Measurements from ENCODE around the gene PADI4. TPM values are rescaled to one million over a fixed set of nuclear protein-coding genes. Genes with fewer than 3 reads are reported as not detected.

Gene PADI4
- total RNA-seq, 1 donor from 2014 or later, result 0.29 TPM

DNA sequence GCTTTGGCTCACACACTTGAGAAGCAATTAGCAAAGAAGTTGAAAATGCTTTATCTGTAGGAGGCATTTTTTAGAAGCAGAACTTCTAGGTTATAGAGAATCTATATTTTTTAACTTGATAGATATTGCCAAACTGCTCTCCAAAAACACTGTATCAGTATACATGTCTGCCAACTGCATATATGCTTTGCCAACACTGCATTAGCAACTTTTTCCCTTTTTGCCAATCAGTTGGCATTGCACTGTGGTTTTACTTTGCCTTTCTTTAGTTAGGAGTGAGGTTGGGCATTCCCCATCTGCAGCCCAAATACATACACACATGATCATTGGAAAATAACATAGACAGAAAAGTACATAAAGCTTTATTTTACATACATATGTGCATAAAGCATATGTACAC, 44.1 kb upstream of the PADI4 start:
- ATAC-seq (ENCODE audit: low read depth), result no peak
- Mint-ChIP-seq H3K9me3 (peaks cover 6% of the 10 kb centered on the region), H3K4me1 (no peaks in the 10 kb centered on the region), H3K27ac (no peak overlapping the region), H3K36me3 (ENCODE audit: low read depth) (no peaks in the 10 kb centered on the region), H3K4me3 (no peak overlapping the region), H3K27me3 (peaks cover 7% of the 10 kb centered on the region)
- intact Hi-C loops (cut with micrococcal nuclease), result no loop called here
- no peak for DNase-seq
- POLR2A ChIA-PET, result no interaction called here
- TF ChIP-seq, protein P1, sequence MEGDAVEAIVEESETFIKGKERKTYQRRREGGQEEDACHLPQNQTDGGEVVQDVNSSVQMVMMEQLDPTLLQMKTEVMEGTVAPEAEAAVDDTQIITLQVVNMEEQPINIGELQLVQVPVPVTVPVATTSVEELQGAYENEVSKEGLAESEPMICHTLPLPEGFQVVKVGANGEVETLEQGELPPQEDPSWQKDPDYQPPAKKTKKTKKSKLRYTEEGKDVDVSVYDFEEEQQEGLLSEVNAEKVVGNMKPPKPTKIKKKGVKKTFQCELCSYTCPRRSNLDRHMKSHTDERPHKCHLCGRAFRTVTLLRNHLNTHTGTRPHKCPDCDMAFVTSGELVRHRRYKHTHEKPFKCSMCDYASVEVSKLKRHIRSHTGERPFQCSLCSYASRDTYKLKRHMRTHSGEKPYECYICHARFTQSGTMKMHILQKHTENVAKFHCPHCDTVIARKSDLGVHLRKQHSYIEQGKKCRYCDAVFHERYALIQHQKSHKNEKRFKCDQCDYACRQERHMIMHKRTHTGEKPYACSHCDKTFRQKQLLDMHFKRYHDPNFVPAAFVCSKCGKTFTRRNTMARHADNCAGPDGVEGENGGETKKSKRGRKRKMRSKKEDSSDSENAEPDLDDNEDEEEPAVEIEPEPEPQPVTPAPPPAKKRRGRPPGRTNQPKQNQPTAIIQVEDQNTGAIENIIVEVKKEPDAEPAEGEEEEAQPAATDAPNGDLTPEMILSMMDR (IDR thresholded peaks at IDR 0.05), result no peak
- CTCF ChIA-PET, result no interaction called here

DNA sequence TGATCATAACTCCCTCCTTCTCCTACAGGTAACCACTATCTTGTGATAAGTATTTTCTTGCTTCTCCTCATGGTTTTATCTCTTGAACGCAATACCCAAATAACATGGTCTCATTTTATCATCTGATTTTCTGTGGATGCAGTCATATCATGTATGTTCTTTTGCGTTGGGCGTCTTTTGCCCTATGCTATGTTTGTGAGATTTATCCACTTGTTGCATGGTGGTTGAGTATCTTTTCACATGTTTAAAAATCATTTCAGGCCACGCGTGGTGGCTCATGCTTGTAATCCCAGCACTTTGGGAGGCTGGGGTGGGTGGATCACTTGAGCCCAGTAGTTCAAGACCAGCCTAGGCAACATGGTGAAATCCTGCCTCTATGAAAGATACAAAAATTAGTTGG, 43.5 kb upstream of the PADI4 start:
- H3K4me3 Mint-ChIP-seq, result no peak overlapping the region
- H3K27me3 Mint-ChIP-seq, result peaks cover 4% of the 10 kb centered on the region
- POLR2A ChIA-PET, result no interaction called here
- no peak for ATAC-seq (ENCODE audit: low read depth)
- H3K9me3 Mint-ChIP-seq, result peaks cover 6% of the 10 kb centered on the region
- no peaks in the 10 kb centered on the region for H3K4me1 Mint-ChIP-seq
- no peak for DNase-seq
- H3K27ac Mint-ChIP-seq, result no peak overlapping the region
- TF ChIP-seq, protein P1 (IDR thresholded peaks at IDR 0.05), result no peak
- CTCF ChIA-PET, result no interaction called here
- no peaks in the 10 kb centered on the region for H3K36me3 Mint-ChIP-seq (ENCODE audit: low read depth)
- intact Hi-C loops (cut with micrococcal nuclease), result no loop called here

DNA sequence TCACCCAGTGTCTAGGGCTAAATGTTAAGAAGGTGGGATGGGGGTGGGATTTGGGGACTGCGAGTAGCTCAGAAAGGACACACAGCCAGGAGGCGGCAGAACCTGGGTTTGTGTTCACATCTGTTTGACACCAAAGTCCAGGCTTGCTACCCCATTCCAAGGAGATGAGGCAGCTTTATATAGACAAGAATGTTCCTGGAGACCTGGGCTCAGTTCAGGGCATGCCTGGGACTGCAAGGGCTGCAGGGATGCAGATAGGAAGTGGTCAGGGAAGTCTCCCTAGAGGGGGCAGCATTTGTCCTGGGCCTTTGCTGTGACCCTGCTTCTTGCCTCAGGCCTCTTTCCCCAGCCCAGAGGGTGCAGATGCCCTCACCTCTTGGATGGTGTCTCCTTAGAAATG, 42.8 kb upstream of the PADI4 start:
- H3K4me3 Mint-ChIP-seq, result no peak overlapping the region
- no peak overlapping the region for H3K27ac Mint-ChIP-seq
- H3K36me3 Mint-ChIP-seq (ENCODE audit: low read depth), result no peaks in the 10 kb centered on the region
- CTCF ChIA-PET, result interaction anchor here (0.6 kb wide), 1 partner anchor 393 kb away, joined by 4 read pairs; no protein-coding TSS in a partner anchor
- TF ChIP-seq, protein P1 (IDR thresholded peaks at IDR 0.05), result no peak
- POLR2A ChIA-PET, result no interaction called here
- intact Hi-C loops (cut with micrococcal nuclease), result no loop called here
- peaks cover 4% of the 10 kb centered on the region for H3K27me3 Mint-ChIP-seq
- no peak for ATAC-seq (ENCODE audit: low read depth)
- no peaks in the 10 kb centered on the region for H3K4me1 Mint-ChIP-seq
- peaks cover 6% of the 10 kb centered on the region for H3K9me3 Mint-ChIP-seq
- DNase-seq, result no peak

DNA sequence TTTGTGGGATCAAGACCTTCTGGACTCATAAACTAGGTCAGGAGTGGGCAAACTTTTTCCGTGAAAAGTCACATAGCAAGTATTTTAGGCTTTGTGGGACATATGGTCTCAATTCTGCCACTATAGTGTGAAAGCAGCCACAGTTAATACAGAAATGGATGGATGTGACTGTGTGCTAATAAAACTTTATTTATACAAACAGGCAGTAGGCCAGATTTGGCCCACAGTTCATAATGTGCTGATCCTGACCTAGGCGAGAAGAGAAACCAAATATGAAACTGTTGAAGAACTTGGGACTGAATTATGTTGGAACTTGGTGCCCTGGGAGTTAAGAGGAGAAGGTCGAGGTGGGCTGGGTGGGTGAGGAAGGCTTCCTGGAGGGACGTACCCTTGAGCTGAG, 42.0 kb upstream of the PADI4 start:
- no peak for DNase-seq
- ATAC-seq (ENCODE audit: low read depth), result no peak
- POLR2A ChIA-PET, result no interaction called here
- H3K9me3 Mint-ChIP-seq, result peaks cover 6% of the 10 kb centered on the region
- no peak overlapping the region for H3K27ac Mint-ChIP-seq
- no peaks in the 10 kb centered on the region for H3K4me1 Mint-ChIP-seq
- TF ChIP-seq, protein P1 (IDR thresholded peaks at IDR 0.05), result no peak
- CTCF ChIA-PET, result no interaction called here
- peaks cover 4% of the 10 kb centered on the region for H3K27me3 Mint-ChIP-seq
- intact Hi-C loops (cut with micrococcal nuclease), result no loop called here
- no peaks in the 10 kb centered on the region for H3K36me3 Mint-ChIP-seq (ENCODE audit: low read depth)
- no peak overlapping the region for H3K4me3 Mint-ChIP-seq

DNA sequence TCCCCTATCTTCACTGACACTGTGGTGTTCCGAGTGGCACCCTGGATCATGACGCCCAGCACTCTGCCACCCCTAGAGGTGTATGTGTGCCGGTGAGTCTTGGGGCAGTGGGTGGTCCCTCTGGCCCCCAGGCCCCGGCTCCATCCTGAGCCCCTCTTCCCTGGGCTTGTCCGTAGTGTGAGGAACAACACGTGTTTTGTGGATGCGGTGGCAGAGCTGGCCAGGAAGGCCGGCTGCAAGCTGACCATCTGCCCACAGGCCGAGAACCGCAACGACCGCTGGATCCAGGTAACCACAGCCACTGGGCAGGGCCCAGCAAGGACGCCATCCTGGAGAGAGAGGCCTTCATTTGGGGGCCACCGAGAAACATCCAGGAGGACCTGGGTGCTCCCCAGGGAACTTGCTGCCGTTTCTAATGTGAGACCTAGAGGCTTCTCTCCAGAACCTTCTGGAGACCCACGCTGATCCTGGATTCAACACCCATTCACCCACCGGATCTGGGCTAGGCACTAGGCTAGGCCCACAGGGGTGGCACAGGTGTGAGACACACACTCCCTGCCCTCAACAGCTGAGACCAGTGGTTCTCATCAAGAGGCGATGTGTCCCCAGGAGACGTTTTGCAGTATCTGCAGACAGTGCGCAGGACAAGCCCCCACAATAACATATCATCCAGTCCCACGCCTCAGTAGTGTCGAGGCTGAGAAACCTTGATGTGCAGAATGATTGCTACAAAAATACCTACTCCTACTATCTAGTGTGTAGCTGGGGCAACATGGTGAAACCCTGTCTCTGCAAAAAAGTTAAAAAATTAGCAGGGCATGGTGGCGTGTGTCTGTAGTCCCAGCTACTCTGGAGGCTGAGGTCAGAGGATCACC, 36.9 kb upstream of the PADI4 start:
- ATAC-seq (ENCODE audit: low read depth) (no peak), DNase-seq (no peak)
- ChIA-PET CTCF (no interaction called here), POLR2A (no interaction called here)
- H3K27me3 Mint-ChIP-seq, result peaks cover 7% of the 10 kb centered on the region
- no peaks in the 10 kb centered on the region for H3K4me1 Mint-ChIP-seq
- no peaks in the 10 kb centered on the region for H3K9me3 Mint-ChIP-seq
- TF ChIP-seq, protein P1 (IDR thresholded peaks at IDR 0.05), result no peak
- intact Hi-C loops (cut with micrococcal nuclease), result no loop called here
- H3K4me3 Mint-ChIP-seq, result no peak overlapping the region
- no peak overlapping the region for H3K27ac Mint-ChIP-seq
- H3K36me3 Mint-ChIP-seq (ENCODE audit: low read depth), result no peaks in the 10 kb centered on the region
